ENCODE data around the gene MICAL2.

Gene MICAL2

GRCh38 chr11:12131943-12132789, 21.8 kb downstream of the MICAL2 start:
- H3K27me3 Mint-ChIP-seq, result no peaks in the 10 kb centered on the region
- no peak overlapping the region for H3K27ac Mint-ChIP-seq
- H3K4me3 Mint-ChIP-seq, result no peak overlapping the region
- peaks cover 15% of the 10 kb centered on the region for H3K4me1 Mint-ChIP-seq
- H3K9me3 Mint-ChIP-seq, result no peaks in the 10 kb centered on the region
- H3K36me3 Mint-ChIP-seq, result no peaks in the 10 kb centered on the region

- Mint-ChIP-seq H3K4me1 (peaks cover 15% of the 10 kb centered on the region), H3K27ac (no peak overlapping the region), H3K4me3 (no peak overlapping the region), H3K36me3 (no peaks in the 10 kb centered on the region), H3K27me3 (no peaks in the 10 kb centered on the region), H3K9me3 (no peaks in the 10 kb centered on the region)
Measured at GRCh38 chr11:12132790-12133145, 22.4 kb downstream of the MICAL2 start.

- H3K27ac Mint-ChIP-seq, result no peak overlapping the region
- H3K36me3 Mint-ChIP-seq, result no peaks in the 10 kb centered on the region
- no peaks in the 10 kb centered on the region for H3K9me3 Mint-ChIP-seq
- no peaks in the 10 kb centered on the region for H3K27me3 Mint-ChIP-seq
- H3K4me3 Mint-ChIP-seq, result peak overlapping the region; percentile 70
- H3K4me1 Mint-ChIP-seq, result peaks cover 15% of the 10 kb centered on the region
Measured at GRCh38 chr11:12133547-12134235, 23.3 kb downstream of the MICAL2 start.

- no peaks in the 10 kb centered on the region for H3K9me3 Mint-ChIP-seq
- no peaks in the 10 kb centered on the region for H3K27me3 Mint-ChIP-seq
- H3K36me3 Mint-ChIP-seq, result no peaks in the 10 kb centered on the region
- peak overlapping the region; percentile 69 for H3K27ac Mint-ChIP-seq
- peak overlapping the region; percentile 70 for H3K4me3 Mint-ChIP-seq
- H3K4me1 Mint-ChIP-seq, result peaks cover 15% of the 10 kb centered on the region
Measured at GRCh38 chr11:12134236-12134585, 23.8 kb downstream of the MICAL2 start.

GRCh38 chr11:12135185-12135584, 24.8 kb downstream of the MICAL2 start:
- Mint-ChIP-seq H3K9me3 (no peaks in the 10 kb centered on the region), H3K27ac (no peak overlapping the region), H3K27me3 (no peaks in the 10 kb centered on the region), H3K4me1 (peaks cover 19% of the 10 kb centered on the region), H3K4me3 (no peak overlapping the region), H3K36me3 (no peaks in the 10 kb centered on the region)

- Mint-ChIP-seq H3K9me3 (no peaks in the 10 kb centered on the region), H3K27ac (no peak overlapping the region), H3K4me3 (no peak overlapping the region), H3K36me3 (no peaks in the 10 kb centered on the region), H3K4me1 (peaks cover 37% of the 10 kb centered on the region), H3K27me3 (no peaks in the 10 kb centered on the region)
Measured at GRCh38 chr11:12137005-12137690, 26.8 kb downstream of the MICAL2 start.

- H3K27ac Mint-ChIP-seq, result no peak overlapping the region
- peaks cover 44% of the 10 kb centered on the region for H3K4me1 Mint-ChIP-seq
- no peaks in the 10 kb centered on the region for H3K27me3 Mint-ChIP-seq
- H3K9me3 Mint-ChIP-seq, result no peaks in the 10 kb centered on the region
- H3K4me3 Mint-ChIP-seq, result no peak overlapping the region
- no peaks in the 10 kb centered on the region for H3K36me3 Mint-ChIP-seq
Measured at GRCh38 chr11:12137938-12138731, 27.7 kb downstream of the MICAL2 start.

GRCh38 chr11:12139144-12139881, 28.9 kb downstream of the MICAL2 start:
- Mint-ChIP-seq H3K36me3 (no peaks in the 10 kb centered on the region), H3K27me3 (no peaks in the 10 kb centered on the region), H3K27ac (no peak overlapping the region), H3K4me3 (no peak overlapping the region), H3K9me3 (no peaks in the 10 kb centered on the region), H3K4me1 (peaks cover 43% of the 10 kb centered on the region)

GRCh38 chr11:12140186-12140793, 29.9 kb downstream of the MICAL2 start:
- Mint-ChIP-seq H3K27ac (no peak overlapping the region), H3K4me1 (peaks cover 48% of the 10 kb centered on the region), H3K4me3 (no peak overlapping the region), H3K9me3 (no peaks in the 10 kb centered on the region), H3K36me3 (no peaks in the 10 kb centered on the region), H3K27me3 (no peaks in the 10 kb centered on the region)

GRCh38 chr11:12141283-12141682, 30.9 kb downstream of the MICAL2 start:
- H3K9me3 Mint-ChIP-seq, result no peaks in the 10 kb centered on the region
- peaks cover 53% of the 10 kb centered on the region for H3K4me1 Mint-ChIP-seq
- no peaks in the 10 kb centered on the region for H3K27me3 Mint-ChIP-seq
- H3K36me3 Mint-ChIP-seq, result no peaks in the 10 kb centered on the region
- H3K4me3 Mint-ChIP-seq, result no peak overlapping the region
- no peak overlapping the region for H3K27ac Mint-ChIP-seq

GRCh38 chr11:12142176-12142575, 31.8 kb downstream of the MICAL2 start:
- no peaks in the 10 kb centered on the region for H3K36me3 Mint-ChIP-seq
- no peak overlapping the region for H3K4me3 Mint-ChIP-seq
- H3K9me3 Mint-ChIP-seq, result no peaks in the 10 kb centered on the region
- no peak overlapping the region for H3K27ac Mint-ChIP-seq
- H3K27me3 Mint-ChIP-seq, result no peaks in the 10 kb centered on the region
- peaks cover 53% of the 10 kb centered on the region for H3K4me1 Mint-ChIP-seq

- Mint-ChIP-seq H3K4me3 (no peak overlapping the region), H3K27ac (no peak overlapping the region), H3K27me3 (no peaks in the 10 kb centered on the region), H3K36me3 (no peaks in the 10 kb centered on the region), H3K9me3 (no peaks in the 10 kb centered on the region), H3K4me1 (peaks cover 53% of the 10 kb centered on the region)
Measured at GRCh38 chr11:12142909-12143308, 32.5 kb downstream of the MICAL2 start.

GRCh38 chr11:12143461-12144258, 33.3 kb downstream of the MICAL2 start:
- H3K4me1 Mint-ChIP-seq, result peaks cover 56% of the 10 kb centered on the region
- peak overlapping the region; percentile 47 for H3K27ac Mint-ChIP-seq
- H3K9me3 Mint-ChIP-seq, result no peaks in the 10 kb centered on the region
- peak overlapping the region; percentile 3 for H3K4me3 Mint-ChIP-seq
- no peaks in the 10 kb centered on the region for H3K36me3 Mint-ChIP-seq
- H3K27me3 Mint-ChIP-seq, result no peaks in the 10 kb centered on the region

Measured in activated naive CD4-positive, alpha-beta T cell treated with anti-CD3 and anti-CD28 coated beads, Interleukin-2, amount 50 U/mL, for 24 hours (primary cell).